IMR-90 (cell line): ENCODE data around the gene ABHD2. TPM values are rescaled to one million over a fixed set of nuclear protein-coding genes. Genes with fewer than 3 reads are reported as not detected.
"Not testable (repeated sequence)": the region's sequence is repeated elsewhere in the genome, so short reads cannot be mapped to it uniquely, and the experiment has no call there.

Source experiments
- ATAC-seq: fragments of 200-7000 bp; cut with Tn5 transposase; 2 replicates; pipeline ENCODE4 v1.9.1; 2020; ENCODE audit warnings: low read depth, mild to moderate bottlenecking, moderate library complexity
- BruUV-seq: library from RNA; stranded (reverse); fragments of 400-500 nt; replicated peaks from 2 replicates; lab custom pipeline; 2021; lab: Mats Ljungman, UMichigan
- CTCF ChIA-PET: fragments of 300-600 bp; formaldehyde crosslinking; extraction: SDS; loops from one replicate; lab custom pipeline; 2021; ENCODE audit warnings: antibody characterized with exemption; lab: Yijun Ruan, JAX
- POLR2A ChIA-PET: fragments of 300-600 bp; sonication (Branson Sonifier 250); formaldehyde crosslinking; loops from one replicate; lab custom pipeline; 2022; ENCODE audit warnings: antibody characterized with exemption; ENCODE audit not compliant: unreplicated experiment; lab: Charles Lee
- DNase-seq: peaks from one replicate; pipeline ENCODE4 v3.0.0; 2013
- H2AFZ ChIP-seq: replicated peaks from 2 replicates; pipeline ENCODE3; 2013; ENCODE audit warnings: low read length, mild to moderate bottlenecking; ENCODE audit not compliant: poor library complexity
- H2AK5ac ChIP-seq: 2 replicates; pipeline ENCODE4 v1.6.1; 2013; ENCODE audit warnings: low read depth, low read length, inconsistent platforms
- H2AK9ac ChIP-seq: replicated peaks from 2 replicates; pipeline ENCODE3; 2013; ENCODE audit warnings: mild to moderate bottlenecking, low read depth, low read length, moderate library complexity; ENCODE audit not compliant: poor library complexity
- H2BK120ac ChIP-seq: 2 replicates; pipeline ENCODE4 v1.6.1; 2013; ENCODE audit warnings: low read depth, low read length, inconsistent platforms
- H2BK15ac ChIP-seq: 3 replicates; pipeline ENCODE4 v1.6.1; 2013; ENCODE audit warnings: low read depth, low read length, inconsistent platforms
- H2BK20ac ChIP-seq: 2 replicates; pipeline ENCODE4 v1.6.1; 2013; ENCODE audit warnings: low read depth, mild to moderate bottlenecking, inconsistent platforms, low read length, moderate library complexity
- H2BK5ac ChIP-seq: 2 replicates; pipeline ENCODE4 v1.6.1; 2013; ENCODE audit warnings: mild to moderate bottlenecking, low read depth, low read length, inconsistent platforms; ENCODE audit not compliant: poor library complexity, severe bottlenecking
- H3K14ac ChIP-seq: replicated peaks from 2 replicates; pipeline ENCODE4 v1.6.1; 2013; ENCODE audit warnings: low read depth, low read length, inconsistent platforms
- H3K18ac ChIP-seq: 2 replicates; pipeline ENCODE4 v1.6.1; 2013; ENCODE audit warnings: low read depth, low read length, control low read depth
- H3K23ac ChIP-seq: 2 replicates; pipeline ENCODE4 v1.6.1; 2013; ENCODE audit warnings: low read depth, low read length, inconsistent platforms
- H3K27ac ChIP-seq: 2 replicates; pipeline ENCODE4 v1.5.1; 2013; ENCODE audit warnings: mild to moderate bottlenecking, control low read depth, low read length; ENCODE audit not compliant: insufficient read depth
- H3K27me3 ChIP-seq: 2 replicates; pipeline ENCODE4 v1.6.1; 2013; ENCODE audit warnings: low read length; ENCODE audit not compliant: control insufficient read depth, insufficient read depth
- H3K36me3 ChIP-seq: 2 replicates; pipeline ENCODE4 v1.6.1; 2013; ENCODE audit warnings: low read length, mixed read lengths; ENCODE audit not compliant: control insufficient read depth, insufficient read depth
- H3K4ac ChIP-seq: 2 replicates; pipeline ENCODE4 v1.6.1; 2013; ENCODE audit warnings: low read depth, low read length, inconsistent platforms
- H3K4me1 ChIP-seq: 2 replicates; pipeline ENCODE4 v1.6.1; 2013; ENCODE audit warnings: low read length, mixed read lengths; ENCODE audit not compliant: control insufficient read depth, insufficient read depth
- H3K4me2 ChIP-seq: 2 replicates; pipeline ENCODE4 v1.6.1; 2013; ENCODE audit warnings: low read depth, mild to moderate bottlenecking, control low read depth, low read length, moderate library complexity
- H3K4me3 ChIP-seq: 2 replicates; pipeline ENCODE4 v1.5.1; 2013; ENCODE audit warnings: low read depth, mild to moderate bottlenecking, control low read depth, low read length, moderate library complexity; ENCODE audit not compliant: insufficient read depth
- H3K56ac ChIP-seq: 2 replicates; pipeline ENCODE4 v1.6.1; 2013; ENCODE audit warnings: low read length, inconsistent platforms; ENCODE audit not compliant: insufficient read depth; ENCODE audit errors: extremely low read depth
- H3K79me1 ChIP-seq, 2 experiments: 2 replicates each; pipeline ENCODE4 v1.6.1; 2013; ENCODE audit warnings: low read length in 2 of 2, inconsistent platforms in 1 of 2, low read depth in 1 of 2
- H3K9ac ChIP-seq: 2 replicates; pipeline ENCODE4 v1.6.1; 2013; ENCODE audit warnings: low read depth, low read length, control low read depth
- H3K9me1 ChIP-seq: 2 replicates; pipeline ENCODE4 v1.6.1; 2013; ENCODE audit warnings: low read length, inconsistent platforms; ENCODE audit not compliant: insufficient read depth
- H3K9me3 ChIP-seq: 2 replicates; pipeline ENCODE4 v1.6.1; 2013; ENCODE audit warnings: low read length; ENCODE audit not compliant: control insufficient read depth, insufficient read depth
- H4K20me1 ChIP-seq: 2 replicates; pipeline ENCODE4 v1.6.1; 2013; ENCODE audit warnings: low read length, inconsistent platforms; ENCODE audit not compliant: insufficient read depth
- H4K5ac ChIP-seq: 2 replicates; pipeline ENCODE4 v1.6.1; 2013; ENCODE audit warnings: mild to moderate bottlenecking, low read depth, low read length, control low read depth
- H4K8ac ChIP-seq, 2 experiments: 2 replicates each; pipeline ENCODE4 v1.6.1; 2013; ENCODE audit warnings: low read depth in 2 of 2, low read length in 2 of 2, control low read depth in 1 of 2, inconsistent platforms in 1 of 2
- H4K91ac ChIP-seq: 2 replicates; pipeline ENCODE4 v1.6.1; 2013; ENCODE audit warnings: low read depth, low read length, inconsistent platforms; ENCODE audit not compliant: insufficient read depth
- CEBPB ChIP-seq: IDR thresholded peaks from 2 replicates; pipeline ENCODE4 v1.6.1; 2012; ENCODE audit warnings: low read depth, low read length, improper control_type of control experiment
- CHD1 ChIP-seq: IDR thresholded peaks from 2 replicates; pipeline ENCODE4 v1.6.1; 2012; ENCODE audit warnings: low read depth, low read length, improper control_type of control experiment
- MAZ ChIP-seq: IDR thresholded peaks from 2 replicates; pipeline ENCODE4 v1.6.1; 2012; ENCODE audit warnings: low read depth, mild to moderate bottlenecking, low read length, improper control_type of control experiment, moderate library complexity, borderline replicate concordance
- MXI1 ChIP-seq: IDR thresholded peaks from 2 replicates; pipeline ENCODE4 v1.6.1; 2012; ENCODE audit warnings: low read depth, mild to moderate bottlenecking, low read length, moderate library complexity, borderline replicate concordance
- RCOR1 ChIP-seq: IDR thresholded peaks from 2 replicates; pipeline ENCODE4 v1.6.1; 2012; ENCODE audit warnings: mild to moderate bottlenecking, low read length, improper control_type of control experiment; ENCODE audit not compliant: insufficient replicate concordance
- RFX5 ChIP-seq: IDR thresholded peaks from 2 replicates; pipeline ENCODE4 v1.8.0; 2012; ENCODE audit warnings: low read depth, mild to moderate bottlenecking, low read length, moderate library complexity
- WGBS, 2 experiments: methylation state at CpG; one replicate each; pipeline versions ENCODE4 v1.1.5 to v1.1.7; 2013; ENCODE audit warnings: missing lambda C conversion rate in 2 of 2; ENCODE audit not compliant: insufficient read length in 1 of 2; ENCODE audit errors: extremely low coverage in 2 of 2; 5-methylcytosine and 5-hydroxymethylcytosine counted together
- dilution Hi-C: fragments of 300-500 bp; cut with HindIII; formaldehyde crosslinking; loops from one replicate; pipeline ENCODE4 v1.14.3; 2018; ENCODE audit warnings: low sequenced_read_pairs; ENCODE audit not compliant: unreplicated experiment
- in situ Hi-C: fragments of 300-500 bp; cut with MboI; formaldehyde crosslinking; loops from 3 replicates; pipeline ENCODE4 v1.14.3; 2019; ENCODE audit warnings: low sequenced_read_pairs, inconsistent platforms, mixed read lengths
- intact Hi-C: fragments of 100-400 bp; cut with micrococcal nuclease; formaldehyde crosslinking; loops from 2 replicates; pipeline ENCODE4 v1.10.0; 2022
- polyA plus RNA-seq, 3 experiments: library from polyadenylated mRNA; depleted of rRNA; stranded (reverse); fragments of >200 nt; gene quantifications; 2 replicates each; pipeline ENCODE4 v1.2.3, GENCODE V29; 2012; ENCODE audit warnings: low replicate concordance in 1 of 3
- total RNA-seq: library from RNA; depleted of rRNA; stranded (reverse); fragments of >200 nt; gene quantifications from 2 replicates; pipeline ENCODE4 v1.2.3, GENCODE V29; 2012
- TF ChIP-seq, protein P1 (sequence below): fragments of 150-350 bp; IDR thresholded peaks from 2 replicates; pipeline ENCODE4 v1.6.1; 2016; ENCODE audit warnings: low read depth, mild to moderate bottlenecking, low read length, moderate library complexity, borderline replicate concordance

Gene ABHD2
- total and polyA plus RNA-seq, 2 of the 4 experiments (the other 2 are of a cell fraction), result 31.2 to 62.9 TPM

DNA sequence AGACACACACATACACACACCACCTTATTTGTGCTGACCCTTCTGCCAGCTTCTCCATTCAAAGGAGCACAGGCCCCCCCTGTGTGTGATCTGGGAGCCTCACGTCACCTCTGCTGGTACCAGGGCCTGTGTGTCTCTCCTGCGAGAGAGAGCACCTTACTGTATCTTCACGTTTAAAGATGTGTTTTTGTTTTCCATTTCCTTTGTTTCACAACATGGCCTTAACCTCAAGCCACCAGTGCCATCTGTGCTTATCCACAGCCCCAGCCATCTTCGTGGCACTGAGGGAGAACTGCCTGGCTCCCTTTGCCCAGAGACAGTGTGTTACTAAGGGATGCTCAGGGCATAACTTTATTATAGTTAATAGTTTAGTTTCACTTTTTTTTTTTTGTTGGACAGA lies 52.3 kb downstream of the ABHD2 start:
- Histone ChIP-seq H4K5ac (peak overlapping the region; percentile 30; the same call in 1 of the 2 replicates), H3K79me1 (peaks cover 28 to 69% of the 10 kb centered on the region in 2 experiments; a peak in 3 of 4 replicates), H3K9me3 (no peaks in the 10 kb centered on the region), H3K36me3 (peaks cover 6% of the 10 kb centered on the region; the same call in 1 of the 2 replicates), H2AFZ (no peak overlapping the region), H3K18ac (peak overlapping the region; percentile 12; the same call in 1 of the 2 replicates), H3K9ac (no peak overlapping the region), H3K4ac (peak overlapping the region; percentile 42), H3K23ac (no peak overlapping the region), H2AK9ac (peak overlapping the region; percentile 60), H3K4me3 (no peak overlapping the region), H4K20me1 (no peaks in the 10 kb centered on the region), H3K14ac (no peak overlapping the region), H2BK15ac (peak overlapping the region; percentile 18; the same call in 1 of the 3 replicates), H2BK20ac (peak overlapping the region; percentile 32; the same call in 1 of the 2 replicates), H3K27ac (0 out of 2 replicates have a peak overlapping the region, but pooled peaks have one; percentile 10), H3K9me1 (peaks cover 23% of the 10 kb centered on the region), H2BK5ac (no peak overlapping the region), H3K4me1 (peaks cover 34% of the 10 kb centered on the region), H2AK5ac (peak overlapping the region; percentile 67), H3K56ac (no peak overlapping the region), H2BK120ac (peak overlapping the region; percentile 17; the same call in 1 of the 2 replicates), H4K8ac (no peak overlapping the region), H3K4me2 (no peak overlapping the region), H3K27me3 (no peaks in the 10 kb centered on the region), H4K91ac (no peak overlapping the region)
- intact Hi-C loops (loop anchor here (5.0 kb wide), 1 partner anchor 33 kb away; no protein-coding TSS in a partner anchor), in situ Hi-C loops (no loop called here), dilution Hi-C loops (no loop called here)
- DNase-seq (no peak), ATAC-seq (no peak)
- ChIA-PET CTCF (no interaction called here), POLR2A (no interaction called here)
- no peak for TF ChIP-seq RFX5
- no peak for TF ChIP-seq CHD1
- TF ChIP-seq CEBPB, result no peak
- TF ChIP-seq RCOR1, result no peak
- TF ChIP-seq, protein P1, sequence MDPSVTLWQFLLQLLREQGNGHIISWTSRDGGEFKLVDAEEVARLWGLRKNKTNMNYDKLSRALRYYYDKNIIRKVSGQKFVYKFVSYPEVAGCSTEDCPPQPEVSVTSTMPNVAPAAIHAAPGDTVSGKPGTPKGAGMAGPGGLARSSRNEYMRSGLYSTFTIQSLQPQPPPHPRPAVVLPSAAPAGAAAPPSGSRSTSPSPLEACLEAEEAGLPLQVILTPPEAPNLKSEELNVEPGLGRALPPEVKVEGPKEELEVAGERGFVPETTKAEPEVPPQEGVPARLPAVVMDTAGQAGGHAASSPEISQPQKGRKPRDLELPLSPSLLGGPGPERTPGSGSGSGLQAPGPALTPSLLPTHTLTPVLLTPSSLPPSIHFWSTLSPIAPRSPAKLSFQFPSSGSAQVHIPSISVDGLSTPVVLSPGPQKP, result no peak
- no peak for TF ChIP-seq MAZ
- TF ChIP-seq MXI1, result no peak
- BruUV-seq, result no TSS peak
- no CpG with 5 or more reads among the region's 4 CpGs for WGBS, 2 experiments

DNA sequence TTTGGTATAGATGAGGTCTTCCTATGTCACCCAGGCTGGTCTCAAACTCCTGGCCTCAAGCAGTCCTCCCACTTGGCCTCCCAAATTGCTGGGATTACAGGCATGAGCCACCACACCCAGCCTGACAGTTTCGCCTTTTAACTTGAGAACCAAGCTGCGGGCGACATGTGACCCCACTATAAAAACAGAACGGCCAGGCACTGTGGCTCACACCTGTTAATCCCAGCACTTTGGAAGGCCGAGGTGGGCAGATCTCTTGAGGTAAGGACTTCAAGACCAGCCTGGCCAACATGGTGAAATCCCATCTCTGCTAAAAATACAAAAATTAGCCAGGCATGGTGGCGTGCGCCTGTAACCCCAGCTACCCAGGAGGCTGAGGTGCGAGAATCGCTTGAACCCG lies 52.9 kb downstream of the ABHD2 start:
- H3K4me3 ChIP-seq, H3K4me2 ChIP-seq, in situ Hi-C loops, H4K8ac ChIP-seq, dilution Hi-C loops, H3K56ac ChIP-seq, H3K9me3 ChIP-seq, H3K18ac ChIP-seq, H2AFZ ChIP-seq, H2BK15ac ChIP-seq, POLR2A ChIA-PET, H3K36me3 ChIP-seq, BruUV-seq, H2BK5ac ChIP-seq, ATAC-seq, H4K20me1 ChIP-seq, H3K27ac ChIP-seq, CTCF ChIA-PET, H2AK9ac ChIP-seq, H2AK5ac ChIP-seq, H3K9ac ChIP-seq, H2BK120ac ChIP-seq, DNase-seq, H3K27me3 ChIP-seq, H4K5ac ChIP-seq, H3K23ac ChIP-seq, H4K91ac ChIP-seq: not testable (repeated sequence)
- 97% methylated on average over 5 of the region's 10 CpGs; no CpG with 5 or more reads in 1 of the 2 experiments for WGBS, 2 experiments
- intact Hi-C loops, result loop anchor here (5.0 kb wide), 1 partner anchor 34 kb away; no protein-coding TSS in a partner anchor
- Histone ChIP-seq H3K4me1 (peaks cover 34% of the 10 kb centered on the region), H3K9me1 (peaks cover 23% of the 10 kb centered on the region), H3K4ac (peak overlapping the region; percentile 16; the same call in 1 of the 2 replicates), H3K79me1 (peaks cover 32 to 74% of the 10 kb centered on the region in 2 experiments; a peak in 3 of 4 replicates), H3K14ac (0 out of 2 replicates have a peak overlapping the region, but pooled peaks have one; percentile 28), H2BK20ac (0 out of 2 replicates have a peak overlapping the region, but pooled peaks have one; percentile 6)
